Psoas muscle (tissue), 8 donors: ENCODE measurements around the gene SNX2. TPM values are rescaled to one million over a fixed set of nuclear protein-coding genes. Genes with fewer than 3 reads are reported as not detected.

Source experiments
- ATAC-seq, 4 donors: fragments of 200-7000 bp; cut with Tn5 transposase; one replicate each; pipeline ENCODE4 v1.9.1; 2020; ENCODE audit warnings: moderate library complexity in 3 of 4, mild to moderate bottlenecking in 2 of 4
- DNase-seq, 2 donors: peaks; one replicate each; pipeline ENCODE4 v3.0.0-alpha.2; 2020
- H3K27ac ChIP-seq: fragments of 200-600 bp; one replicate; pipeline ENCODE4 v1.8.0; 2022
- H3K27me3 ChIP-seq, 3 donors: fragments of 200-600 bp in 1 of 3; one replicate each; pipeline versions ENCODE4 v1.6.1 to v1.8.0; 2013 to 2022; ENCODE audit warnings: low read length in 2 of 3, mild to moderate bottlenecking in 2 of 3, moderate library complexity in 1 of 3; ENCODE audit not compliant: insufficient read depth in 3 of 3
- H3K36me3 ChIP-seq, 2 donors: fragments of 200-600 bp in 1 of 2; one replicate each; pipeline versions ENCODE4 v1.6.1 to v1.8.0; 2013 to 2022; ENCODE audit warnings: low read depth in 1 of 2, mild to moderate bottlenecking in 1 of 2, moderate library complexity in 1 of 2; ENCODE audit not compliant: insufficient read depth in 1 of 2
- H3K4me1 ChIP-seq: fragments of 200-600 bp; one replicate; pipeline ENCODE4 v1.8.0; 2022
- H3K4me3 ChIP-seq: fragments of 200-600 bp; one replicate; pipeline ENCODE4 v1.8.0; 2022; ENCODE audit warnings: mild to moderate bottlenecking
- H3K9me3 ChIP-seq: fragments of 200-600 bp; one replicate; pipeline ENCODE4 v1.8.0; 2022
- WGBS, 3 donors: extraction: QIAGEN DNeasy Blood & Tissue Kit; methylation state at CpG; one replicate each; pipeline versions ENCODE4 v1.1.6 to v1.1.7; 2013; 5-methylcytosine and 5-hydroxymethylcytosine counted together
- intact Hi-C, 2 donors: fragments of 100-400 bp; cut with DNase I; formaldehyde crosslinking; loops; one replicate each; pipeline versions ENCODE4 v1.11.0 to v1.14.2; 2022
- polyA plus RNA-seq, 3 donors: library from polyadenylated mRNA; stranded (reverse); fragments of 200-250 nt; gene quantifications; one replicate each; pipeline ENCODE4 v1.2.3, GENCODE V29; 2013
- total RNA-seq, 4 donors: library from RNA; stranded (reverse); fragmentation: NEBNext Ultra II Directional in 2 of 4; extraction: Animal tissue kit (Norgen Biotek cat#: 25700) in 2 of 4; gene quantifications; one replicate each; pipeline versions ENCODE4 v1.2.1 to v1.2.4, GENCODE V29; 2021 to 2023
- TF ChIP-seq, protein P1 (sequence below): fragments of 200-600 bp; IDR thresholded peaks from one replicate; pipeline ENCODE4 v1.8.0; 2022; ENCODE audit warnings: antibody characterized with exemption
- donor health status: healthy with polysubstance abuse.
- donor health status: DM: no; HTN: no; CAD: no; lungs with moderate emphysema.
- donor health status: Bipolar disorder and iron deficiency.
- donor health status: healthy.
- donor health status: DM: yes; HTN: yes; CAD: no.
- donor health status: DM: no; HTN: no; CAD: no.
- donor health status: DM: no; HTN: no; CAD: no.
- donor health status: DM: yes; HTN: yes; CAD: no.

SNX2 gene
- total and polyA plus RNA-seq, 7 donors = 23.2 to 45.3 (median 35.3) TPM

DNA sequence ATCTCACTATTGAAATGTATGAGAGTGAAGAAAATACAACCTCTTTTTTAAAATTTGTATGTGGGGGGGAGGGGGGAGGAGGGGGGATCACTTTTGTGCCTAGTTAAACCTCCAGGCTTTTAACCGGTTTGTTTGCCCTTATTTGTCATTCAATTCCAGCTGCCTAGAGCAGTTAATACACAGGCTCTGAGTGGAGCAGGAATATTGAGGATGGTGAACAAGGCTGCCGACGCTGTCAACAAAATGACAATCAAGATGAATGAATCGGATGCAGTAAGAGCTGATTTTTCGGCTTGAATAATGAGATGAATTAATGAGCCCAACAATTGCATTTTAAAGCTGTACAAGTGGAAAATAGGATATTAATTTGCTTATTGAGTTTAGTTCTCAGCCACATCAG is 41.9 kb downstream of the SNX2 start:
- WGBS, 3 donors = 76 to 83% (median 77%) methylated on average over 5 of the region's 5 CpGs
- intact Hi-C loops = no loop called here
- Histone ChIP-seq H3K27me3 (no peaks in the 10 kb centered on the region), H3K36me3 (peaks cover 0 to 55% of the 10 kb centered on the region in 2 donors), H3K4me3 (no peak overlapping the region), H3K27ac (no peak overlapping the region), H3K9me3 (no peaks in the 10 kb centered on the region), H3K4me1 (no peaks in the 10 kb centered on the region)
- TF ChIP-seq, protein P1, sequence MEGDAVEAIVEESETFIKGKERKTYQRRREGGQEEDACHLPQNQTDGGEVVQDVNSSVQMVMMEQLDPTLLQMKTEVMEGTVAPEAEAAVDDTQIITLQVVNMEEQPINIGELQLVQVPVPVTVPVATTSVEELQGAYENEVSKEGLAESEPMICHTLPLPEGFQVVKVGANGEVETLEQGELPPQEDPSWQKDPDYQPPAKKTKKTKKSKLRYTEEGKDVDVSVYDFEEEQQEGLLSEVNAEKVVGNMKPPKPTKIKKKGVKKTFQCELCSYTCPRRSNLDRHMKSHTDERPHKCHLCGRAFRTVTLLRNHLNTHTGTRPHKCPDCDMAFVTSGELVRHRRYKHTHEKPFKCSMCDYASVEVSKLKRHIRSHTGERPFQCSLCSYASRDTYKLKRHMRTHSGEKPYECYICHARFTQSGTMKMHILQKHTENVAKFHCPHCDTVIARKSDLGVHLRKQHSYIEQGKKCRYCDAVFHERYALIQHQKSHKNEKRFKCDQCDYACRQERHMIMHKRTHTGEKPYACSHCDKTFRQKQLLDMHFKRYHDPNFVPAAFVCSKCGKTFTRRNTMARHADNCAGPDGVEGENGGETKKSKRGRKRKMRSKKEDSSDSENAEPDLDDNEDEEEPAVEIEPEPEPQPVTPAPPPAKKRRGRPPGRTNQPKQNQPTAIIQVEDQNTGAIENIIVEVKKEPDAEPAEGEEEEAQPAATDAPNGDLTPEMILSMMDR = no peak
- no peak for DNase-seq
- ATAC-seq = no peak

GRCh38 chr5:122831984-122832383 is 57.1 kb downstream of the SNX2 start:
- TF ChIP-seq, protein P1 = no peak
- no peak for DNase-seq
- ATAC-seq = no peak
- 91 to 95% (median 91%) methylated on average over 1 of the region's 1 CpG for WGBS, 3 donors
- intact Hi-C loops = loop anchor here in 1 of 2 donors (5.0 kb wide), 1 partner anchor 40 kb away; no protein-coding TSS in a partner anchor
- H3K9me3 ChIP-seq = no peaks in the 10 kb centered on the region
- H3K27me3 ChIP-seq = no peaks in the 10 kb centered on the region
- H3K36me3 ChIP-seq = peaks cover 2 to 37% of the 10 kb centered on the region in 2 donors
- no peaks in the 10 kb centered on the region for H3K4me1 ChIP-seq
- no peak overlapping the region for H3K27ac ChIP-seq
- no peak overlapping the region for H3K4me3 ChIP-seq

DNA sequence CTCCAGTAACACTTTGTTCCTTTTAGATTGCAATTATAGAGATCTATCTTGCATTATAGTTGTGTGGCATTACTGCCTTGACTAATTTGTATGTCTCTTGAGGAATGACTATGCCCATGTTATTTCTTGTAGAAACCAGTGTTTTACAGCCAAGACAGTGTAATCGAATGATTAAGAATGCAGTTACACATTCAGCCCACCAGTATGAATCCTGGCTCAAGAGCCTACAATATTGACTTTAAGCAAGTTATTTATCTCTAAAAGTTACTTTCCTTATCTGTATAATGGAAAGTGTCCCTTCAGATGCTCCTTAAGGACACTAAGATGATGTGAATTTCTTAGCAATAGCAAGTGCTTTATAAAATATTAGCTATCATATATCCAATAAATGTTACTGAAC is 60.8 kb downstream of the SNX2 start:
- ATAC-seq (no peak), DNase-seq (no peak)
- no peak overlapping the region for H3K27ac ChIP-seq
- H3K36me3 ChIP-seq = peaks cover 0 to 4% of the 10 kb centered on the region in 2 donors
- no peaks in the 10 kb centered on the region for H3K9me3 ChIP-seq
- TF ChIP-seq, protein P1 = no peak
- H3K27me3 ChIP-seq = no peaks in the 10 kb centered on the region
- intact Hi-C loops = no loop called here
- H3K4me3 ChIP-seq = no peak overlapping the region
- H3K4me1 ChIP-seq = no peaks in the 10 kb centered on the region
- 67 to 69% (median 68%) methylated on average over 1 of the region's 1 CpG for WGBS, 3 donors

- Histone ChIP-seq H3K36me3 (no peaks in the 10 kb centered on the region), H3K9me3 (no peaks in the 10 kb centered on the region), H3K4me3 (no peak overlapping the region), H3K27me3 (no peaks in the 10 kb centered on the region), H3K27ac (no peak overlapping the region), H3K4me1 (no peaks in the 10 kb centered on the region)
- 85 to 87% (median 86%) methylated on average over 3 of the region's 3 CpGs for WGBS, 3 donors
- no peak for ATAC-seq
- no peak for DNase-seq
- TF ChIP-seq, protein P1 = no peak
- intact Hi-C loops = no loop called here
These were observed 62.1 kb downstream of the SNX2 start for GRCh38 chr5:122836947-122837346.

GRCh38 chr5:122839731-122840130 is 64.9 kb downstream of the SNX2 start:
- TF ChIP-seq, protein P1 = no peak
- WGBS, 3 donors = 96 to 100% (median 98%) methylated on average over 4 of the region's 4 CpGs
- Histone ChIP-seq H3K27ac (no peak overlapping the region), H3K36me3 (no peaks in the 10 kb centered on the region), H3K9me3 (no peaks in the 10 kb centered on the region), H3K4me1 (peaks cover 6% of the 10 kb centered on the region), H3K4me3 (no peak overlapping the region), H3K27me3 (no peaks in the 10 kb centered on the region)
- intact Hi-C loops = loop anchor here (5.0 to 10.0 kb wide), 2 partner anchors 245 to 583 kb away; partner anchors contain the start of genes CEP120 (in 1 of the 2) and PRDM6 (in 1 of the 2)
- DNase-seq (no peak), ATAC-seq (no peak)
